ENCODE results near the gene SERPINA4. TPM values are rescaled to one million over a fixed set of nuclear protein-coding genes. Genes with fewer than 3 reads are reported as not detected.

Gene SERPINA4
- total and polyA plus RNA-seq, 2 of the 13 experiments (the other 11 are each of a cell fraction or from before 2014, with no cell fraction given) = 39.1 to 57.8 TPM

GRCh38 chr14:94560751-94561655, at the start of gene SERPINA4 (continued):
- TF ChIP-seq, protein P1, sequence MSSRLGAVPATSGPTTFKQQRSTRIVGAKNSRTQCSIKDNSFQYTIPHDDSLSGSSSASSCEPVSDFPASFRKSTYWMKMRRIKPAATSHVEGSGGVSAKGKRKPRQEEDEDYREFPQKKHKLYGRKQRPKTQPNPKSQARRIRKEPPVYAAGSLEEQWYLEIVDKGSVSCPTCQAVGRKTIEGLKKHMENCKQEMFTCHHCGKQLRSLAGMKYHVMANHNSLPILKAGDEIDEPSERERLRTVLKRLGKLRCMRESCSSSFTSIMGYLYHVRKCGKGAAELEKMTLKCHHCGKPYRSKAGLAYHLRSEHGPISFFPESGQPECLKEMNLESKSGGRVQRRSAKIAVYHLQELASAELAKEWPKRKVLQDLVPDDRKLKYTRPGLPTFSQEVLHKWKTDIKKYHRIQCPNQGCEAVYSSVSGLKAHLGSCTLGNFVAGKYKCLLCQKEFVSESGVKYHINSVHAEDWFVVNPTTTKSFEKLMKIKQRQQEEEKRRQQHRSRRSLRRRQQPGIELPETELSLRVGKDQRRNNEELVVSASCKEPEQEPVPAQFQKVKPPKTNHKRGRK (CRISPR knock-in tag; IDR thresholded peaks at IDR 0.05) = no peak
- no peak for TF ChIP-seq ATF1 (CRISPR knock-in tag; IDR thresholded peaks at IDR 0.05)
- no peak for TF ChIP-seq GLI4 (CRISPR knock-in tag; IDR thresholded peaks at IDR 0.05; ENCODE audit: borderline replicate concordance)
- TF ChIP-seq THAP11 (CRISPR knock-in tag; IDR thresholded peaks at IDR 0.05) = no peak
- no peak for TF ChIP-seq ZNF530 (CRISPR knock-in tag; IDR thresholded peaks at IDR 0.05; ENCODE audit: low read depth)
- no peak for TF ChIP-seq REPIN1 (CRISPR knock-in tag; IDR thresholded peaks at IDR 0.05; ENCODE audit: borderline replicate concordance, low read depth)
- no peak for TF ChIP-seq ZC3H4 (CRISPR knock-in tag; IDR thresholded peaks at IDR 0.05; ENCODE audit: borderline replicate concordance)
- no peak for TF ChIP-seq FOXJ3 (CRISPR knock-in tag; IDR thresholded peaks at IDR 0.05; ENCODE audit: borderline replicate concordance)
- TF ChIP-seq CREBL2 (CRISPR knock-in tag; IDR thresholded peaks at IDR 0.05; ENCODE audit: borderline replicate concordance) = no peak
- no peak; the same call in 1 of the 2 replicates for TF ChIP-seq KLF9 (CRISPR knock-in tag; IDR thresholded peaks at IDR 0.05; ENCODE audit: low read depth)
- TF ChIP-seq HOMEZ (CRISPR knock-in tag; IDR thresholded peaks at IDR 0.05; ENCODE audit: low read depth) = no peak
- no peak for TF ChIP-seq XBP1 (CRISPR knock-in tag; IDR thresholded peaks at IDR 0.05)
- no peak for TF ChIP-seq PHF5A (CRISPR knock-in tag; IDR thresholded peaks at IDR 0.05; ENCODE audit: low read depth, unreplicated experiment)
- TF ChIP-seq SMARCE1 (IDR thresholded peaks at IDR 0.05; ENCODE audit: borderline replicate concordance) = no peak
- TF ChIP-seq, protein P2, sequence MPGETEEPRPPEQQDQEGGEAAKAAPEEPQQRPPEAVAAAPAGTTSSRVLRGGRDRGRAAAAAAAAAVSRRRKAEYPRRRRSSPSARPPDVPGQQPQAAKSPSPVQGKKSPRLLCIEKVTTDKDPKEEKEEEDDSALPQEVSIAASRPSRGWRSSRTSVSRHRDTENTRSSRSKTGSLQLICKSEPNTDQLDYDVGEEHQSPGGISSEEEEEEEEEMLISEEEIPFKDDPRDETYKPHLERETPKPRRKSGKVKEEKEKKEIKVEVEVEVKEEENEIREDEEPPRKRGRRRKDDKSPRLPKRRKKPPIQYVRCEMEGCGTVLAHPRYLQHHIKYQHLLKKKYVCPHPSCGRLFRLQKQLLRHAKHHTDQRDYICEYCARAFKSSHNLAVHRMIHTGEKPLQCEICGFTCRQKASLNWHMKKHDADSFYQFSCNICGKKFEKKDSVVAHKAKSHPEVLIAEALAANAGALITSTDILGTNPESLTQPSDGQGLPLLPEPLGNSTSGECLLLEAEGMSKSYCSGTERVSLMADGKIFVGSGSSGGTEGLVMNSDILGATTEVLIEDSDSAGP (CRISPR knock-in tag; IDR thresholded peaks at IDR 0.05; ENCODE audit: borderline replicate concordance) = peak; percentile 56; the same call in 1 of the 2 replicates
- TF ChIP-seq HIC2 (CRISPR knock-in tag; IDR thresholded peaks at IDR 0.05; ENCODE audit: low read depth) = no peak
- TF ChIP-seq MLLT10 (CRISPR knock-in tag; IDR thresholded peaks at IDR 0.05) = no peak
- peak; percentile 86; the same call in 1 of the 2 replicates for TF ChIP-seq ZNF737 (CRISPR knock-in tag; IDR thresholded peaks at IDR 0.05; ENCODE audit: borderline replicate concordance)
- TF ChIP-seq, protein P3, sequence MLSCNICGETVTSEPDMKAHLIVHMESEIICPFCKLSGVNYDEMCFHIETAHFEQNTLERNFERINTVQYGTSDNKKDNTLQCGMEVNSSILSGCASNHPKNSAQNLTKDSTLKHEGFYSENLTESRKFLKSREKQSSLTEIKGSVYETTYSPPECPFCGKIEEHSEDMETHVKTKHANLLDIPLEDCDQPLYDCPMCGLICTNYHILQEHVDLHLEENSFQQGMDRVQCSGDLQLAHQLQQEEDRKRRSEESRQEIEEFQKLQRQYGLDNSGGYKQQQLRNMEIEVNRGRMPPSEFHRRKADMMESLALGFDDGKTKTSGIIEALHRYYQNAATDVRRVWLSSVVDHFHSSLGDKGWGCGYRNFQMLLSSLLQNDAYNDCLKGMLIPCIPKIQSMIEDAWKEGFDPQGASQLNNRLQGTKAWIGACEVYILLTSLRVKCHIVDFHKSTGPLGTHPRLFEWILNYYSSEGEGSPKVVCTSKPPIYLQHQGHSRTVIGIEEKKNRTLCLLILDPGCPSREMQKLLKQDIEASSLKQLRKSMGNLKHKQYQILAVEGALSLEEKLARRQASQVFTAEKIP (CRISPR knock-in tag; IDR thresholded peaks at IDR 0.05; ENCODE audit: borderline replicate concordance) = 0 out of 2 replicates have a peak, but pooled peaks have one; percentile 62
- no peak for TF ChIP-seq ZNF782 (CRISPR knock-in tag; IDR thresholded peaks at IDR 0.05; ENCODE audit: borderline replicate concordance)

Measured in HepG2 (cell line).